Brain pericyte (primary cell): ENCODE data around the gene RAB1A.

Experiments
- DNase-seq: peaks from one replicate; pipeline ENCODE4 v3.0.0-alpha.2; 2012; ENCODE audit warnings: low read depth, low spot score

The RAB1A gene

DNA sequence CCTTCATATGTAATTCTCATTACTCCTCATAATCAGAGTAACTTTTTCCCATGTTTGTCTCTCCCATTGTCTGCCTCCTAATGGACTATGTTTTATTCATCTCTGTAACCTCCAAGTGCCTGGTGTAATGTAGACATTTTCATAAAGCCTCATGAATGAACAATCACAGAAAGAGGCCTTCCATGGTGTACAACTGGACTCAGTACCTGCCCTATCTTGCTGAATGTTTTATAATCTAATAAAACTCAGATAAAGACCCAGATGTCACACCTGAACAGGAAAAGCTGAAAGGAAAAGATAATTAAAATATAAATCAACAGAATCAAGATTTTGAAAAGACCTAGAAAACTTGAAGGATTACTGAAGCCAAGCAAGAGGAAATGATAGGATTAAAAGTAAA, 36.7 kb downstream of the RAB1A start:
- no peak for DNase-seq

DNA sequence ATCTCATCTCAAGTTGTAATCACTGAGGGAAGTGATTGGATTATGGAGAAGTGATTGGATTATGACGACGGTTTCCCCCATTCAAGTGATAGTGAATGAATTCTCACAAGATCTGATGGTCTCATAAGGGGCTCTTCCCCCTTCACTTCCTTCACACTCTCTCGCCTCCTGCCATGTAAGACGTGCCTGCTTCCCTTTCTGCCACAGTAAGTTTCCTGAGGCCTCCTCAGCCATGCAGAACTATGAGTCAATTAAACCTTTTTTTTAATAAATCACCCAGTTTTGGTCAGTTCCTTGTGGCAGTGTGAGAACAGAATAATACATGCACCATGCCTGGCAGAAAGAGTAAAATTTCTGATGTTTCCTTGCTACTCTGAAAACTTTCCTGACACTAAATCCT, 37.1 kb downstream of the RAB1A start:
- DNase-seq = no peak

DNA sequence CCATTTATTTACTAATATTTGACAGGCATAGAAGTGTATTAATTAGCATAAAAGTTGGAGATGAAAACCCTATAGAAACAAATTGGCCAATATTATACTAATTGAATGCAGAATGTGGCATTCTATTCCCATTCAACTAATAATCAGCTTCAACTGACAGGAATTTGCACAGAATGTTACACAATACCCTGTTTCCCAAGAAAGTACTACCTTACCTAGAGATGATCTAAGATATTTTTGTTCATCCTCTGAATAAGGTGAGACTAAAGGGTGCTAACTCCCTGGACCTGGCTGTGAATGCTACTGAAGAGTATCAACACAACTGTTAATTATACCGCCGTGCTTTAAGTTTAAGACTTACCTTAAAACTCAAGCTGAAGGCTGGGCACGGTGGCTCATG, 44.8 kb downstream of the RAB1A start:
- no peak for DNase-seq

- no peak for DNase-seq
These were observed 48.6 kb downstream of the RAB1A start for GRCh38 chr2:65081232-65081685.

DNA sequence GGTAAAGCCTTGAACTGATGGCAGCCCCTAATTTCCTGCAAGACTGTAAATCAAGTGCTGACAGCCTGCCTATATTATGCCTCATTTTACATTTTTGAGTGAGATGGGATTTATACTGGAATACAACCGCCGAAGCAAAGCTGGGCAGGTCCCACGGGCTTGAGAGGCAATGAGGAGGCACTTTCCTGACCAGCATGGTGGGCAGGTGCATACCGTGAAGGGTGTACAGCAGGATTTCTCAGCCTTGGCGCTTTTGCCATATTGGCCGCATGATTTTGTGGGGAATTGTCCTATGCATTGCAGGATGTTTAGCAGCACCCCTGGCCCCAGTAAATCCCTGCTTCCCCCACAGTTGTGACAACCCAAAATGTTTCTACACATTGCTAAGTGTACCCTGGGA, 50.9 kb downstream of the RAB1A start:
- no peak for DNase-seq

DNA sequence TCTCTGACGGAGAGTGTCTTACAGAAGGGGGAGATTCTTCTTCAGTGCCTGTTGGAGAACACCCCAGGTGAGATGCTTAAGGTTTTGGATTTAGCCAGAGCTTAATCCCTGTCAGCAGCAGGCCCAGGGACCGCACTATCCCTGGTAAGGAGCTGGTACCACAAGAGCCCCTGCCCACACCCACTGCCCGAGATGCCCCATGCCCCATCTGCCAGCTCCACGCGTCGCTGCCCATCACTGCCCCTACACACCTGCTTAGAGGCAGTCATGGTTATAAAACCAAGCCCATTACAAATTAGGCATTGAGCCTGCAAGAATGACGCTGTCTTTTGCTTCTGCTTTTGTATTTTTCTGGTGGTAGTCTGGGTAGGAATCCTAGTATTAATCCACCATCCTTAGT, 52.0 kb downstream of the RAB1A start:
- DNase-seq = no peak

GRCh38 chr2:65076345-65076710, 53.6 kb downstream of the RAB1A start:
- peak; percentile 55 for DNase-seq

GRCh38 chr2:65075605-65076344, 54.1 kb downstream of the RAB1A start:
- no peak for DNase-seq

DNA sequence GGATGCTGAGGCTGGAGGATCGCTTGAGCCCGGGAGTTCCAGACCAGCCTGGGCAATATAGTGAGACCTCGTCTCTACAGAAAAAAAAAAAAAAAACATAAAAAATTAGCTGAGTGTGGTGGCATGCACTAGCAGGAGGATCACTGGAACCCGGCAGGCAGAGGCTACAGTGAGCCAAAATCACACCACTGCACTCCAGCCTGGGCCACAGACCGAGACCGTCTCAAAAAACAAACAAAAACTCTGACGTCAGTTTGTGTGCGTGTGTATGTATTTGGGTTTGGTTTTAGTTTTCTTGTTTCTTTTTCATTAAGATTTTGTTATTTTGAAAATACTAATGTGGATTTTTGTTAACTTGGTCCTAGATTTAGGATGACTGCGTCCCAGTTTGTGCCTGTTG, 54.7 kb downstream of the RAB1A start:
- DNase-seq = no peak

DNA sequence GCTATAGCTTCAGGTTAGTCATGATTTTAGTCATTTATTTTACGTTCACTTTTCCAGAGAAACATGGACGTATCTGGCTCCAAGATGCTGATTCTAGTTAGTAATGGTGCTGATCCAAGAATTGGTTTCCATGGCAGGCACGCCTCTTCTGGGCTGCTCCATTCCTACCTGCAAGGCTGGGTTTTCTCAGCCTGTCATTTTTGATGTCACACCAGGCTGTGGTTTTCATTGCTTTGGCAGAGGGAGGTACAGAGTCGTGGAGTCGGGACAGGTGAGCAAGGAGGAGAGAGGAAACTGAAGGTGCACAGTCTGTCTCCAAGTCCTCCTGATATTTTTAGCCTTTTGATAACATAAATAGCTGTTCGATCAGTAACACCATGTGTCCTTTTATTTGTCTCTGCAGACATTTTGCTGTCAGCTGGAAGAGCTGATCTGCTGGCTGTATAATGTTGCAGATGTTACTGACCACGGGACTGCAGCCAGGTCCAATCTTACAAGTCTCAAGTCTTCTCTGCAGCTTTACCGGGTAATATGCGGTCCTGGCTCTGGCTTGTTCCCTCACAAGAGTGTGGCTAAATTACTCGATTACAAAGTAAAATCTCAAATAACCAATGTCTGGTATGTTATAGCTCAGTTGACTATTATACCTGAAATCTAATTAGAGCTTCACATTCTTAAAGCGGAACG, 55.9 kb downstream of the RAB1A start:
- DNase-seq = no peak

GRCh38 chr2:65072181-65072970, 57.5 kb downstream of the RAB1A start:
- DNase-seq = no peak

DNA sequence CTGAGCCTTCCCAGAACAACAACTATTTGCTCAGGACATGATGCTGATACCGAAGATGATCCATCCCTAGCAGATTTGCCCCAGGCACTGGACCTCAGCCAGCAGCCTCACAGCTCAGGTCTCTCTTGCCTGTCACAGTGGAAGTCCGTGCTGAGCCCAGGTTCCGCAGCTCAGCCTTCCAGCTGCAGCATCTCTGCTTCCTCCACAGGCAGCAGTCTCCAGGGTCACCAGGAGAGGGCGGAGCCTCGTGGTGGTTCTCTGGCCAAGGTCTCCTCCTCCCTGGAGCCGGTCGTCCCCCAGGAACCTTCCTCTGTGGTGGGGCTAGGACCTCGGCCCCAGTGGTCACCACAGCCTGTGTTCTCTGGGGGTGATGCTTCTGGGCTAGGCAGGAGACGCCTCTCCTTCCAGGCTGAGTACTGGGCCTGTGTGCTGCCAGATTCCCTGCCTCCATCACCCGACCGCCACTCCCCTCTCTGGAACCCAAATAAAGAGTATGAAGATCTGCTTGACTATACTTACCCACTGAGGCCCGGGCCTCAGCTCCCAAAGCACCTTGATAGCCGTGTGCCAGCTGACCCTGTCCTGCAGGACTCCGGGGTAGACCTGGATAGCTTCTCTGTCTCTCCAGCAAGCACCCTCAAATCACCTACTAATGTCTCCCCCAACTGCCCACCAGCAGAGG, 58.3 kb downstream of the RAB1A start:
- no peak for DNase-seq

- DNase-seq = no peak
These were observed 59.0 kb downstream of the RAB1A start for GRCh38 chr2:65070856-65071255.

GRCh38 chr2:65070172-65070830, 59.6 kb downstream of the RAB1A start:
- DNase-seq = no peak

DNA sequence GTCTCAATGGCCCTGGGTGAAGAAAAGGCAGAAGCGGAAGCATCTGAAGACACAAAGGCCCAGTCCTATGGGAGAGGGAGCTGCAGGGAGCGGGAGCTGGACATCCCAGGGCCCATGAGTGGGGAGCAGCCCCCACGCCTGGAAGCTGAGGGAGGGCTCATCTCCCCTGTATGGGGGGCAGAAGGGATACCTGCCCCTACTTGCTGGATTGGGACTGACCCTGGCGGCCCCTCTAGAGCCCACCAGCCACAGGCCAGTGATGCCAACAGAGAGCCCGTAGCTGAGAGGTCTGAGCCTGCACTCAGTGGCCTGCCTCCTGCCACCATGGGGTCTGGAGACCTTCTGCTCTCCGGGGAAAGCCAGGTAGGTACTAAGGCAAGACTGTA, 60.5 kb downstream of the RAB1A start:
- DNase-seq = no peak

- no peak for DNase-seq
These were observed 61.9 kb downstream of the RAB1A start for GRCh38 chr2:65067806-65068553.

GRCh38 chr2:65064728-65065552, 65.0 kb downstream of the RAB1A start:
- peak; percentile 94 for DNase-seq

GRCh38 chr2:65062843-65063825, 66.8 kb downstream of the RAB1A start:
- DNase-seq = no peak

GRCh38 chr2:65061910-65062339, 68.0 kb downstream of the RAB1A start:
- no peak for DNase-seq
